ENCODE results near the gene CENPQ.

- TF ChIP-seq TAF1 (CRISPR knock-in tag; IDR thresholded peaks at IDR 0.05): no peak
- TF ChIP-seq, protein P1, sequence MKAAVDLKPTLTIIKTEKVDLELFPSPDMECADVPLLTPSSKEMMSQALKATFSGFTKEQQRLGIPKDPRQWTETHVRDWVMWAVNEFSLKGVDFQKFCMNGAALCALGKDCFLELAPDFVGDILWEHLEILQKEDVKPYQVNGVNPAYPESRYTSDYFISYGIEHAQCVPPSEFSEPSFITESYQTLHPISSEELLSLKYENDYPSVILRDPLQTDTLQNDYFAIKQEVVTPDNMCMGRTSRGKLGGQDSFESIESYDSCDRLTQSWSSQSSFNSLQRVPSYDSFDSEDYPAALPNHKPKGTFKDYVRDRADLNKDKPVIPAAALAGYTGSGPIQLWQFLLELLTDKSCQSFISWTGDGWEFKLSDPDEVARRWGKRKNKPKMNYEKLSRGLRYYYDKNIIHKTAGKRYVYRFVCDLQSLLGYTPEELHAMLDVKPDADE (CRISPR knock-in tag; IDR thresholded peaks at IDR 0.05): no peak
- TF ChIP-seq, protein P2, sequence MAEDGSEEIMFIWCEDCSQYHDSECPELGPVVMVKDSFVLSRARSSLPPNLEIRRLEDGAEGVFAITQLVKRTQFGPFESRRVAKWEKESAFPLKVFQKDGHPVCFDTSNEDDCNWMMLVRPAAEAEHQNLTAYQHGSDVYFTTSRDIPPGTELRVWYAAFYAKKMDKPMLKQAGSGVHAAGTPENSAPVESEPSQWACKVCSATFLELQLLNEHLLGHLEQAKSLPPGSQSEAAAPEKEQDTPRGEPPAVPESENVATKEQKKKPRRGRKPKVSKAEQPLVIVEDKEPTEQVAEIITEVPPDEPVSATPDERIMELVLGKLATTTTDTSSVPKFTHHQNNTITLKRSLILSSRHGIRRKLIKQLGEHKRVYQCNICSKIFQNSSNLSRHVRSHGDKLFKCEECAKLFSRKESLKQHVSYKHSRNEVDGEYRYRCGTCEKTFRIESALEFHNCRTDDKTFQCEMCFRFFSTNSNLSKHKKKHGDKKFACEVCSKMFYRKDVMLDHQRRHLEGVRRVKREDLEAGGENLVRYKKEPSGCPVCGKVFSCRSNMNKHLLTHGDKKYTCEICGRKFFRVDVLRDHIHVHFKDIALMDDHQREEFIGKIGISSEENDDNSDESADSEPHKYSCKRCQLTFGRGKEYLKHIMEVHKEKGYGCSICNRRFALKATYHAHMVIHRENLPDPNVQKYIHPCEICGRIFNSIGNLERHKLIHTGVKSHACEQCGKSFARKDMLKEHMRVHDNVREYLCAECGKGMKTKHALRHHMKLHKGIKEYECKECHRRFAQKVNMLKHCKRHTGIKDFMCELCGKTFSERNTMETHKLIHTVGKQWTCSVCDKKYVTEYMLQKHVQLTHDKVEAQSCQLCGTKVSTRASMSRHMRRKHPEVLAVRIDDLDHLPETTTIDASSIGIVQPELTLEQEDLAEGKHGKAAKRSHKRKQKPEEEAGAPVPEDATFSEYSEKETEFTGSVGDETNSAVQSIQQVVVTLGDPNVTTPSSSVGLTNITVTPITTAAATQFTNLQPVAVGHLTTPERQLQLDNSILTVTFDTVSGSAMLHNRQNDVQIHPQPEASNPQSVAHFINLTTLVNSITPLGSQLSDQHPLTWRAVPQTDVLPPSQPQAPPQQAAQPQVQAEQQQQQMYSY (CRISPR knock-in tag; IDR thresholded peaks at IDR 0.05): no peak
- no peak for TF ChIP-seq HNRNPK (IDR thresholded peaks at IDR 0.05; ENCODE audit: low read depth, low read length, poor library complexity, severe bottlenecking)
- no peak for TF ChIP-seq RFX5 (IDR thresholded peaks at IDR 0.05; ENCODE audit: low read depth, low read length)
These were observed 46.2 kb downstream of the CENPQ start for GRCh38 chr6:49509342-49509741.
